ENCODE data around the gene PLVAP.

GRCh38 chr19:17415121-17415520 lies 38.0 kb upstream of the PLVAP start:
- TF ChIP-seq CTCF (IDR thresholded peaks at IDR 0.05 in 4 of 5, conservative IDR thresholded peaks at IDR 0.05 in 1 of 5) = no peak
- no peak for TF ChIP-seq POLR2A (IDR thresholded peaks at IDR 0.05)
